HG02610 (cell line): ENCODE measurements around the gene VAT1.
"Not testable (repeated sequence)": the region's sequence is repeated elsewhere in the genome, so short reads cannot be mapped to it uniquely, and the experiment has no call there.

Source experiments
- ATAC-seq: cut with Tn5 transposase; IDR thresholded peaks from one replicate; pipeline ENCODE4 v1.9.1; 2021; ENCODE audit warnings: mild to moderate bottlenecking, moderate library complexity; ENCODE audit not compliant: unreplicated experiment

The VAT1 gene

GRCh38 chr17:42975701-42976100, 46.5 kb downstream of the VAT1 start:
- not testable (repeated sequence) for ATAC-seq

GRCh38 chr17:42975265-42975664, 46.9 kb downstream of the VAT1 start:
- ATAC-seq, result no peak

- ATAC-seq, result not testable (repeated sequence)
Measured at GRCh38 chr17:42973323-42973722, 48.9 kb downstream of the VAT1 start.

GRCh38 chr17:42971589-42971988, 50.6 kb downstream of the VAT1 start:
- no peak for ATAC-seq

GRCh38 chr17:42969001-42969581, 53.1 kb downstream of the VAT1 start:
- ATAC-seq, result no peak

GRCh38 chr17:42967925-42968324, 54.3 kb downstream of the VAT1 start:
- ATAC-seq, result no peak
